H4 (cell line): Measurements from ENCODE around the gene AFF3. TPM values are rescaled to one million over a fixed set of nuclear protein-coding genes. Genes with fewer than 3 reads are reported as not detected.
"Not testable (repeated sequence)": the region's sequence is repeated elsewhere in the genome, so short reads cannot be mapped to it uniquely, and the experiment has no call there.

Source experiments
- DNase-seq: peaks from one replicate; pipeline ENCODE4 v3.0.0-alpha.2; 2015; ENCODE audit warnings: low spot score
- total RNA-seq: library from RNA; depleted of rRNA; stranded (reverse); fragments of >200 nt; shearing (Covaris generic); gene quantifications from 2 replicates; pipeline ENCODE4 v1.2.3, GENCODE V29; 2014; rRNA removed

The AFF3 gene, protein sequence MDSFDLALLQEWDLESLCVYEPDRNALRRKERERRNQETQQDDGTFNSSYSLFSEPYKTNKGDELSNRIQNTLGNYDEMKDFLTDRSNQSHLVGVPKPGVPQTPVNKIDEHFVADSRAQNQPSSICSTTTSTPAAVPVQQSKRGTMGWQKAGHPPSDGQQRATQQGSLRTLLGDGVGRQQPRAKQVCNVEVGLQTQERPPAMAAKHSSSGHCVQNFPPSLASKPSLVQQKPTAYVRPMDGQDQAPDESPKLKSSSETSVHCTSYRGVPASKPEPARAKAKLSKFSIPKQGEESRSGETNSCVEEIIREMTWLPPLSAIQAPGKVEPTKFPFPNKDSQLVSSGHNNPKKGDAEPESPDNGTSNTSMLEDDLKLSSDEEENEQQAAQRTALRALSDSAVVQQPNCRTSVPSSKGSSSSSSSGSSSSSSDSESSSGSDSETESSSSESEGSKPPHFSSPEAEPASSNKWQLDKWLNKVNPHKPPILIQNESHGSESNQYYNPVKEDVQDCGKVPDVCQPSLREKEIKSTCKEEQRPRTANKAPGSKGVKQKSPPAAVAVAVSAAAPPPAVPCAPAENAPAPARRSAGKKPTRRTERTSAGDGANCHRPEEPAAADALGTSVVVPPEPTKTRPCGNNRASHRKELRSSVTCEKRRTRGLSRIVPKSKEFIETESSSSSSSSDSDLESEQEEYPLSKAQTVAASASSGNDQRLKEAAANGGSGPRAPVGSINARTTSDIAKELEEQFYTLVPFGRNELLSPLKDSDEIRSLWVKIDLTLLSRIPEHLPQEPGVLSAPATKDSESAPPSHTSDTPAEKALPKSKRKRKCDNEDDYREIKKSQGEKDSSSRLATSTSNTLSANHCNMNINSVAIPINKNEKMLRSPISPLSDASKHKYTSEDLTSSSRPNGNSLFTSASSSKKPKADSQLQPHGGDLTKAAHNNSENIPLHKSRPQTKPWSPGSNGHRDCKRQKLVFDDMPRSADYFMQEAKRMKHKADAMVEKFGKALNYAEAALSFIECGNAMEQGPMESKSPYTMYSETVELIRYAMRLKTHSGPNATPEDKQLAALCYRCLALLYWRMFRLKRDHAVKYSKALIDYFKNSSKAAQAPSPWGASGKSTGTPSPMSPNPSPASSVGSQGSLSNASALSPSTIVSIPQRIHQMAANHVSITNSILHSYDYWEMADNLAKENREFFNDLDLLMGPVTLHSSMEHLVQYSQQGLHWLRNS (N-terminal part only)
- 0.21 and 0.37 TPM in 2 replicates for total RNA-seq

DNA sequence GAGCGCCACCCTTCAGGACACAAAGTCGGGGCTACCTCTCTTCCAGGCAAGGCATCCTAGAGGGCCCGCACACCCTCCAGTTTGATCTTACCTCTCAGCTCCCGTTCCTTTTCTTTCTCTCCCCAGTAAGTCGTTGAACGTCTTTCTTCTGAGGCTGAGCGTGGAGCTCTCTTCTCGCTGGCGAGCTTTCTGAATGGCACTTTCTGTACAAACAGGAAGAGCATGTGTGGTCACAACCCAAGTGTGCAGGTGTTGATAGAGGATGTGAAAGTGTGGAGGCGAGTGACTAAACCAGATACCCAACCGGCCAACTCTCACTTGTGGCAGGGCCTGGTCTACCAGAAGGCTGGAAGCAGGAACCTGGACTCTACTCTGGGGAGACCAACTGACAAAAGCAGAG lies at the start of gene AFF3:
TSS of gene AFF3 (minus strand) at position 198 of the 400 bp plus-strand sequence. CDS start 38,136 bp downstream, outside the sequence.
- DNase-seq, result no peak

DNA sequence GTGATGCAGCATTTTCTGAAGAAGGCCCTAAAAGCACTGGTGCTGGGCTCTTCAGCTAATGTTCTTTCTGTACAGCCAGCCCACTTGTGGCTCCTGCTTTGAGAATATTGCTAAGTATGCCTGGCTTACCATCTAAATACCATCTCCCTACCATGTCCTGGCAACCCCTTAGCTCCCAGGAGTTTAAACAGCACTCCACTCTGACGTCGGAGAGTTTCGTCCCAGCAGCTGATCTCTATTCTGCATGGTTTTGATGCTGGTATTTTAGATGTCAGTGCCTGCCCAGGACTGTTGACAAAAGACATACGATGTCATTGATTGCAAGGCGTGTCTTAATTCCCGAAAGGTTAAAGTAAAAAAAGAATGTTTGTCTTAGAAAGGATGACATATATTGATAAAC lies 47.0 kb upstream of the AFF3 start:
- no peak for DNase-seq

DNA sequence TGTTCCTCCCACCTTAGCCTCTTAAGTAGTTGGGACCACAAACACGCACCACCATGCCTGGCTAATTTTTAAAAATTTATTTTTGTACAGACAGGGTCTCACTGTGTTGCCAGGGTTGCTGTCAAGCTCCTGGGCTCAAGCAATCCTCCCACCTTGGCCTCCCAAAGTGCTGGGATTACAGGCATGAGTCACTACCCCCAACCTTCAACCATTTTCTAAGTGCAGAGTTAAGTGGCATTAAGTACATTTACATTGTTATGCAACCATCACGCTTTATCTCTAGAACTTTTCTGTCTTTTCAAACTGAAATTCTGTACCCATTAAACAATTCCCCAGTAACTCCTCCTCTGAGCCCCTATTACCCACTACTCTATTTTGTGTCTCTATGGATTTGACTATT lies 45.9 kb upstream of the AFF3 start:
- no peak for DNase-seq

DNA sequence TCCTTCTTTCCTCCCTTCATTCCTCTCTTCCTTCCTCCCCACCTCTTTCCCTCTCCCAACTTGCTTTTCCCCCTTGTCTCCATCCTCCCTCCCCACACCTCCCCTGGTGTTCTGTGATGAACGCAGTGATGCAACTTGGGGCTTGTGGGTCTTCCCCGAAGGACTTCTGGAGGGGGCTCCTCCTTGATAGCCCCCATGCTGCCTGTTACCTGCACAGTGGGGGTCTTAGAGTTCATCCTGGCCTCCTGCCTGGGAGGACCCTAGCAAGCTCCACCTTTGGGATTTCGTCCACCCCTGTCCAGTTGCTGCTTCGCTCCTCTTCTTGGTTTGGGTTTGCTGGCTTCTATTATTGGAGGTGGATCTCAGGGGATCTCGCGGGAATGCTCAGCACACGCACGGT lies 43.7 kb upstream of the AFF3 start:
- no peak for DNase-seq

DNA sequence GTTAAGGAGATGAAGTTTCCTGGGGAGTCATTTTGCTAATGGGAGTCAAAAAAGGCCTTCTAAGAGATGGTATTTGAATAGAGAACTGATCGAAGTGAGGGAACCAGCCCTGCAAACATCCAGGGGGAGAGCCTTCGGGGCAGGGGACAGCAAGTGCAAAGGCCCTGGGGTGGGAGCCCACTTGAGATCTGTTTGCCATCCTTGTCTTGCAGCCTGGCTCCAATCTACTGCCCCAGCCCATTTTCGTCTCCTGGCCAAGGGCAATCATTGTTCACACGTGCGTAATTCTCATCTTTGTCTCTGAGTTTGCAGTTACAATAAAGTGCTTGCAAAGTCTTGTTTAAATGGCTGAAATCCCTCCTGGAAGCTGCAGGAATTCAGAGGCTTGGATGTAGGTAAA lies 43.1 kb upstream of the AFF3 start:
- DNase-seq, result no peak

DNA sequence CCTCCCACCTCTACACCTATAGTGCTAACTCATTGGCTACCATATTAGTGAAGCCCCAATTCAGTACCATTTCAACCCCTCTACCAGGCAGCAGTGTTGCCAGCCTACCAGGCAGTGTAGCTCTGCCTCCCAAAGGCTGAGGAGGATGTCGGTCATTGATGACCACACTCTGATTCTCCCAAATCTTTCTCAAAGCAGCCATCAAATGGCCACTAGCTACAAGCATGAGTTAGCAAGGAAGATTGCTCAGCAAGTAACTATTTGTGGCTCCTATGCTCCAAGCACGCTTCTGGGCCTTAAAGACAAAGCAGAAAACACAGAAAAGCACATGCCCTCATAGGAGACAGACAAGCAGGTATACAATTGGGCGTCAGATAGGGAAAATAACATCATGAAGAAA lies 42.7 kb upstream of the AFF3 start:
- DNase-seq, result no peak

DNA sequence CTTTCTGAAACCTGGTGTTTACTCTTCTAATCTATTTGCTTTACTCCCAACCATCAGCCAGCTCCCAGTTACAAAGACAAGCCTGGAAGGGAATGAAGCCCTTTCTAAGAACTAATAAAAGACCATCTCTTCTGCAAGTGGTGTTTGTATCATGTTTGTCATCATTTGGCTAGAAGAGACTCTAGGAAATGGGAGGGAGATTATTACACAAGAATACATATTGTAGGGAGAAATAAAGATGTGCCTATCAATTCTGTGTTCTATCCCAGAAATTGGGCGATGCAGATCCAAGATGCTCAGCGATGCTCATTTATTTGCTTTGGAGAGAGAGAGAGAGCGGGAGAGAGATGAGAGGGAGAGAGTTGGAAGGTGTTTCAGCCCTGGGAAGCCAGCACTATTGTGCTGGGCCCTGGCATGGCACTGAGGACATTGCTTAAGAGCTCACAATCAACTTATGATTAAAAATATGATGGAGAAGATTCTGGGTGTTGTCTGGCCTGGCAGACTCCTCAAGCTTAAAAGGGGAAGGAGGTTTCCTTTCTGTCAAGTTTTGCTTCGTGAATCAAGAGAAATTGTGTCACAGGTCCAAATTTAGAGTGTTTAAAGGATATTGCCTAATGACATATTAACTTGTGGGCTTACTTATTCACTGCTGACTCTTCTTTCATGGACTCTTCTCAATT lies 41.8 kb upstream of the AFF3 start:
- no peak for DNase-seq

DNA sequence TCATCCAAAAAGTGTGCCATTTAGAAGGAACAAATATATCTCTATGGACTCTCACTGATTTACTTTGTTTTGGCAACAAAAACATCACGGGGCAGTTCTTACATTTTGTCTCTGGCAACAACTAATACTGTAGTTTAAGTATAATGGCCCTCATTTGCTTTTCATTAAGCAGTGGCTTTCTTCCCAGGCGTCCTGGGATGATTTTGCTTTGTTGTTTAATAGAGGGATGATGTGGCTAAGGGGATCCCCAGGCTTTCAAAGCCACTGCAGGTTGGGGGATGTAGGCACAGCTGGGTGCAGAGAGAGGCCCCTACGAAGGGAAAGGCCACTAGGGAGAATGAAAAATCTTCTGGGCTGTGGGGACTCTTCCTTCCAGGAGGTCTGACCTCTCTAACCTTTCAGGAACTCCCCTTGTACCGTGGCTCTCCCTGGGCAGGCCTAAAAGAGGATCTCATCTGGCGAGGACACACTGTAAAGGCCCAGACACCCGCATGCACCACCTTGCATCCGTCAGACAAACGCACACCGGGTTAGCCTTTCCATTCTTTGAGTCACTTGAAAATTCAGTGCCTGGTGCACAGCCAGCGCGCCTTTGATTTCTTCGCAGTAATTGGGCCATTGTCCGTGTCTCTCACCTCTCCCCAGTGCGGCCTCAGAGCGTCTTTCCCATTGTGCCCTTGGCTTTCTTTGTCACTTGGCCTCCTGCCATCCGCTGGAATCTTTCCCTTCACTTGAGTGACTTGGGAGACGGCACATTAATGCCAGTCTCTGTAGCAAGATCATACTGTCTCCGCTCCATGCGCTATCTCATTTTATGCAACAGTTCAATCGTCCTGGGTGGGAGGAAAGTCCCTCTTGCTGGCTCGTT lies 40.3 kb upstream of the AFF3 start:
- no peak for DNase-seq

DNA sequence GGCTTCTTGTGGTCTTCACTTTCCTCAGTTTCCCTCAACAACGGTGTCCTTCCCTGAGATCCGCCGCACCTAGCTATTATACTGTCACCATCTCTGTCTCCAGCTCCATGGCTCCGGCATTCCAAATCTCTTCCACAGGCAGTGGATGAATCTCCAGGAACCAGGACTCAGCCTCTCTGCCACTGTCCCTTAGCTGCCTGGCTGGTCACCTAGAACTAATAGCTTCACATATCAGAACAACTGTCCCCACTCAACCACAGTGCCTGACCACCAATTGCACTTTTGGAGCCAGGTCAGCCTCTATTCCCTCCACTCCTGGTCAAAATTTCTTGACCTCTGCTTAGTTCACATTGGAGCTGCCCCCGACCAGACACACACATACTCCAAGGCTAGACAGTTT lies 38.1 kb upstream of the AFF3 start:
- no peak for DNase-seq

DNA sequence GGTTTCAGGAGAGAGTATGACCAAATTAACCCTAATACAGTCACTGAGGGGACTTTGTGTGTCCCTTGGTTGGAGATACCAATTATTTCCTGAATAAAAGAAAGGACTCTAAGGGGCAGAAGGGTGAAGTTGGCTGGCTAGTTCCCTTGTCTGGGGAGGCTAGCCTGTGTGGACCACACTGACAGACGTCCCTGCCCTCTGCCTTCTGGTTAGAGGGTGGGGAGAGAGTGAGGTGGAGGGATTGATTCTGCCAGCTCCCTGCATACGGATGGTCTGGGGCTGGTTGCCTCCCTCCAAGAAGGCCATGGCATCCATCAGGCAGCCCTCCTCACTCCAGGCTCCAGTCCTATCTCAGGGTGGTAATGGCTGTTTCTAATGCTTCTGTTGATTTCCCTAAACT lies 37.4 kb upstream of the AFF3 start:
- DNase-seq, result no peak

DNA sequence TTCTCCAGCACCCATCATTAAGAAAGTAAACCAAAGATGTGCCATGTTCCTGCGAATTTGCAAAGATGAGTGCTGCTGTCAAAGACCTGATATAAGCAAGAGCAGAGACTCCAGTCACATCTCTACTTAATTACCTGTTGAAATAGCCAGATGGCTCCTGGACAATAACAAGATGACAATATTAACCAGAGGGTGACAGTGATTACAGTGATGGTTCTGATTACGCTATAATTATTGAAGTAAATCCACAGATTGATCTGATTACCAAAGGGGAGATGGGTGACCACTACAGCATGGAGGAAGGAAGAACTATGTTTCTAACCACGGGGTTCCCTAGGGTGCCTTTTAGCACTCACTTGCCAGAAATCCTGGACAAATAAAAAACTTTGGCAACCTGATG lies 36.5 kb upstream of the AFF3 start:
- DNase-seq, result no peak

DNA sequence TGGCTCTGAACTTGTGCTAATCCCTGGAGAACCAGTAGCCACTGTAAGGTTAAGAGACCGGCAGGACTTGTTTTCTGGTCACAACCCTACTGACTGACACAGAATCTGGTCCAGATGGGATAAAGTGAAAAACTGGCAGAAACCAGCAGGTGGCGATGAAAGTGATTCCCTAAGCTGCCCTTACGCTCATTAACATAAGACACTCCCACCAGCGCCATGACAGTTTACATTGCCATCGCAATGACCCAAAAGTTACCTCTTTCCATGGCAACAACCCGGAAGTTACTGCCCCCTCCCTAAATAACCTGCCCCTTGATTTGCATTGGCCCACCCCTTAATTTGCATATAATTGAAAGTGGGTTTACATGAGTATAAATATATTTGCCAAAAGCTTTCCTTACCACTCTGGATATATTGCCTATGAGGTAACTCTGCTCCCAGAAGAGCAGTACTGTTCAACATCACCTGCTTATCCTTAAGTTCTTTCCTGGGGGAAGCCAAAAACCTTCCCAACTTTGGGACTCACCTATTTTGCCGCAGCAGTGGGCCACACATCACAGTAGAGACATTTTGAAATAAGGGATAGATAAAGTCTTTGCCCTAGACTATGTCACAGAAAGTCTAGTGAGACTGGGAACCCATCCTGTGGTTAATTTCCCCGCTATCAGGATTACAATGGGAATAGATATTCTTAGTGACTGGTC lies 35.8 kb upstream of the AFF3 start:
- peak; percentile 91 for DNase-seq

DNA sequence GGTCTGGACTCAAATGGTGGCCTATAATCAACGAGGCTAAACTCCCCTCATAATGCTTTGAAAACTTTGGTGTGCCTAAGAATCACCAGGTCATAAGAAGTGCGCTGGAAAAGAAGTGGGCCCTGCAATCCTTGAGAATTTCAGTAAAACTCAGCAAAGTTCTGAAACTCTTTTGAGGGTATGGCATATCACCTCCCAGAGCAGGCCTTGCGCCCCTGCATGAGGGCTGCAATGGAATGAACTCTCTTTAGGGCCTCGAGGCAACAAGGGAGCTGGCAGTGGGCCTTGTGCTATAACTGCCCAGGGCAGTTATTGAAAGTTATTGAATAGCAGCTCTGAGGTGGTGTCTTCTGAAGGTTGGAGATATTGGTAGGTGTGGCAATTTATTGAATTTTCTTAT lies 34.5 kb upstream of the AFF3 start:
- no peak for DNase-seq

DNA sequence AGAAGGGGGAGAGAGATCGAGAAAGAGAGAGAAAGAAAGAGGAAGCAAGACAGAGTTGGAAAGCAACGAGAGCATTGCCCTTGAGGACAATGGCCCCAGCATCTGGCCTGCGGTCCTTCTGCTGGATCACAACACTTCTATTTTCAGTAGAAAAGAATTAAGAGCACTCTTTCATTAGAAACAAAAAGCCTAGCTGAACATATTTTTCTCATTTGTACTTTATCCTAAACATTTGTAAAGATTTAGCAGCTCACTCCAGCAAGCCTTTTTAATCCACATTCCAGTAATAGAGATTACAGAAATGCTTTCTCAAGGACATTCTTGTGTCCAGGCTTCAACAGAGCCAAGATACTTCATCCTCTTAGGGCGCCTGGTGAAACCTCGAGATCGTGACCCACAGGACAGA lies 31.6 kb upstream of the AFF3 start:
- no peak for DNase-seq

DNA sequence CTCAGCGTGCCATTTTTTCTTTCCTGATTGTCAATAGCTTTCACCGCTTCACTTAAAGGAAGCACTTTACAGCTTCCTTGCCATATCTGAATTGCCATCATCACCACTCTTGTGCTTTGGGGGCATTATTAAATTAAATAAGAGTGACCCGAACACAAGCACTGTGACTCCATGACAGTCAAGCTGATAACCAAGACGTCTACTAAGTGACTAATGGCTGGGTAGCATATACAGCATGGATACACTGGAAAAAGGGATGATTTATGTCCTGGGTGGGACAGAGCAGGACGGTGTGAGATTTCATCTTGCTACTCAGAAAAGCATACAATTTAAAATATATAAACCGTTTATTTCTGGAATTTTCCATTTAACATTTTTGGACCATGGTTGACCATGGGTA lies 24.3 kb upstream of the AFF3 start:
- no peak for DNase-seq

DNA sequence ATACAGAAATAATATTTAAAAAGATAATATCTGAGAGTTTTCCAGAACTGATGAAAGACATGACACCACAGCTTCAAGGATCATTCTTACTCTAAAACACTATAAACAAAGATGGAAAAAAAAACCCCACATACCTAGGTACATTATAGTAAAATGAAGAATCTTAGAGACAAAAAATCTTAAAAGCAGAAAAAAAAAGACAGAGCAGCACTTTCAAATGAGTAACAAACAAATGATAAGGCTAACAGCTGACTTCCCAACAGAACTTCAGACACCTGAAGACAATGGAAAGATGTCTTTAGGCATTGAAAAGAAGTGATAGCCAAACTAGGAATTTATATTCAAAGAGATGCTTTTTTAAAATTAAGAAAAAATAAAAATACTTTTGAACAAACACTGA lies 21.2 kb upstream of the AFF3 start:
- no peak for DNase-seq

DNA sequence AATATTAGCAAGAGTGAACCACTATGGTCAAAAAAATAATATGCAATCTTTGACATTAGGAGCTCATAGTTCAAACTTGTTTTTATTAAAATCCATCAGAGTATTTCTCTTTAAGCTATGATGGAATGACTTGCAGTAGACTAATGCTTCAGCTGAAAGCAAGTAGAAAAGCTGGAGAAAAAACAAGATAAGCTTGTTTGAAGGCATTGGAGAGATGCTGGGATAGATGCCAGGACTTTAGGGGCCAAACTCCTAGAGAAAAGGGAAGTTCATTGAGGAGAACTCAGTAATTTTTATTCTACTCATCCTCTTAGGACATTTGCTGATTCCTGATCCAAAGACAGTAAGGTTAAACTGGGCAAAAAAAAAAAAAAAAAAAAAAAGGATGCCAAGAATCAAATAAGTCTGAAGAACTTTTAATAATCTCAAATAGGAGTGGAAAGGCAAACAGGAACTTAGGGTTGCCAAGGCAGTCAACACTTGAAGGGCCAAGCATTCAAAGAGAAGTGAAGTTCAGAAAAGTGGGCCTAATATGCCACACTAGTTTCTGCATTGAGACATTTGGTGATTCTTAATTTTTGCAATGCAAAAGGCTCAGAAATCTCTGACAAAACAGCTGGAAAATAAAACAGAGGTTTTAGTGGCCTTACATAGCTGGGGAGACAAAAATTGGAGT lies 19.7 kb upstream of the AFF3 start:
- no peak for DNase-seq

DNA sequence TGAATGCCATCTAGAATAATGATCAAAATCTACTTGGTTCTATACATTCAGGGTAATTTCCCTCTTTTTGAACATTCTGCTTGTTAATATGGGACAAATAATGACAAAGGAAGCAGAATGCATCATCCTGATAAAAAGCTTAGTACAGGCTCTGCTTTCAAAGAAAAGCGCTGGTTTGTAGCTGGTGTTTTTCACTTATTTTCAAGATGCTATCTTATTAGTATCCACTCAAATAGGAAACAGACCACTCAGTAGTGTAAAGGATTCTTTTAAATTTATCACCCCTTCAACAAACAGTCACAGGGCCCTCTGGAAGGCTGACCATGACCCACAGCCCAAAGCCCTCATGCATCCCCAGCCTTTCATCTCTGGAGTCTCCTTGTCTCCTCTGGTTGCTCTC lies 18.0 kb upstream of the AFF3 start:
- DNase-seq, result no peak

DNA sequence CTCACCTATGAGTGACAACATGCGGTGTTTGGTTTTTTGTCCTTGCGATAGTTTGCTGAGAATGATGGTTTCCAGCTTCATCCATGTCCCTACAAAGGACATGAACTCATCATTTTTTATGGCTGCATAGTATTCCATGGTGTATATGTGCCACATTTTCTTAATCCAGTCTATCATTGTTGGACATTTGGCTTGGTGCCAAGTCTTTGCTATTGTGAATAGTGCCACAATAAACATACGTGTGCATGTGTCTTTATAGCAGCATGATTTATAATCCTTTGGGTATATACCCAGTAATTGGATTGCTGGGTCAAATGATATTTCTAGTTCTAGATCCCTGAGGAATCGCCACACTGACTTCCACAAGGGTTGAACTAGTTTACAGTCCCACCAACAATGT lies 9.4 kb upstream of the AFF3 start:
- not testable (repeated sequence) for DNase-seq
